ENCODE data around the gene MTRF1. TPM values are rescaled to one million over a fixed set of nuclear protein-coding genes. Genes with fewer than 3 reads are reported as not detected.

MTRF1 gene
- total RNA-seq, 2 donors from 2014 or later: 10.8 to 22.2 TPM

GRCh38 chr13:41257535-41257934 lies 5.8 kb downstream of the MTRF1 start:
- H3K4me1 ChIP-seq (replicated peaks): no peaks in the 10 kb centered on the region
- no peak overlapping the region for H3K4me3 ChIP-seq
- no peak for TF ChIP-seq CTCF (IDR thresholded peaks at IDR 0.05)
- TF ChIP-seq POLR2A (IDR thresholded peaks at IDR 0.05): no peak
- no peak for TF ChIP-seq POLR2AphosphoS5 (IDR thresholded peaks at IDR 0.05)
- no peaks in the 10 kb centered on the region for H3K9me3 ChIP-seq
- intact Hi-C loops (cut with DNase I): no loop called here
- no peaks in the 10 kb centered on the region for H3K36me3 ChIP-seq
- no peak overlapping the region for H3K27ac ChIP-seq
- DNase-seq (ENCODE audit: low spot score): no peak
- H3K27me3 ChIP-seq (replicated peaks; ENCODE audit: insufficient read depth): no peaks in the 10 kb centered on the region

- Histone ChIP-seq H3K36me3 (no peaks in the 10 kb centered on the region), H3K27me3 (replicated peaks; ENCODE audit: insufficient read depth) (no peaks in the 10 kb centered on the region), H3K9me3 (no peaks in the 10 kb centered on the region), H3K27ac (no peak overlapping the region), H3K4me1 (replicated peaks) (no peaks in the 10 kb centered on the region), H3K4me3 (no peak overlapping the region)
- TF ChIP-seq CTCF (IDR thresholded peaks at IDR 0.05) (no peak), POLR2AphosphoS5 (IDR thresholded peaks at IDR 0.05) (no peak), POLR2A (IDR thresholded peaks at IDR 0.05) (no peak)
- 87% methylated on average over 1 of the region's 1 CpG for WGBS
- DNase-seq (ENCODE audit: low spot score): no peak
- intact Hi-C loops (cut with DNase I): no loop called here
Observed at GRCh38 chr13:41254902-41255301, 8.5 kb downstream of the MTRF1 start.

DNA sequence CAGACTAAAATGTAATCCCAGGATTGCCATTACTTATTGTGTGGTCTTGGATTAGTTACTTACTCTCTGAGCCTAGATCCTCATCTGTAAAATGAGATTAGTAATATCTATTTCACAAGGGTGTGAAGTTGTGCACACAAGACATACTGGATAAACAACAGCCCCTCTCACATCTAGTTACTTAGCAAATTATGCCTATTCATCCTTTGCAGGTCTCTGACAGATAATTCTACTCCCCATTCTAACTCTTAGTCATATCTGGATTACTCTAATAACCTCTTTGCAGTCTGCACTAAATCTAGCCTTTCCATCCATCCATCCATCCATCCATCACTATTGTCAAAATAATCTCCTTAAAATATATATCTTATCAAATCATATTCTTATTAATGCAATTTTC lies 12.4 kb downstream of the MTRF1 start:
- no peaks in the 10 kb centered on the region for H3K36me3 ChIP-seq
- TF ChIP-seq POLR2A (IDR thresholded peaks at IDR 0.05): no peak
- TF ChIP-seq CTCF (IDR thresholded peaks at IDR 0.05): no peak
- TF ChIP-seq POLR2AphosphoS5 (IDR thresholded peaks at IDR 0.05): no peak
- H3K27ac ChIP-seq: no peak overlapping the region
- H3K9me3 ChIP-seq: no peaks in the 10 kb centered on the region
- DNase-seq (ENCODE audit: low spot score): no peak
- no peaks in the 10 kb centered on the region for H3K4me1 ChIP-seq (replicated peaks)
- H3K27me3 ChIP-seq (replicated peaks; ENCODE audit: insufficient read depth): no peaks in the 10 kb centered on the region
- intact Hi-C loops (cut with DNase I): no loop called here
- H3K4me3 ChIP-seq: no peak overlapping the region

- Histone ChIP-seq H3K4me1 (replicated peaks) (no peaks in the 10 kb centered on the region), H3K4me3 (no peak overlapping the region), H3K27me3 (replicated peaks; ENCODE audit: insufficient read depth) (no peaks in the 10 kb centered on the region), H3K27ac (no peak overlapping the region), H3K9me3 (no peaks in the 10 kb centered on the region), H3K36me3 (no peaks in the 10 kb centered on the region)
- intact Hi-C loops (cut with DNase I): no loop called here
- DNase-seq (ENCODE audit: low spot score): no peak
- TF ChIP-seq POLR2AphosphoS5 (IDR thresholded peaks at IDR 0.05) (no peak), CTCF (IDR thresholded peaks at IDR 0.05) (no peak)
- 74% methylated on average over 8 of the region's 8 CpGs for WGBS
Observed at GRCh38 chr13:41246969-41247680, 16.3 kb downstream of the MTRF1 start.

DNA sequence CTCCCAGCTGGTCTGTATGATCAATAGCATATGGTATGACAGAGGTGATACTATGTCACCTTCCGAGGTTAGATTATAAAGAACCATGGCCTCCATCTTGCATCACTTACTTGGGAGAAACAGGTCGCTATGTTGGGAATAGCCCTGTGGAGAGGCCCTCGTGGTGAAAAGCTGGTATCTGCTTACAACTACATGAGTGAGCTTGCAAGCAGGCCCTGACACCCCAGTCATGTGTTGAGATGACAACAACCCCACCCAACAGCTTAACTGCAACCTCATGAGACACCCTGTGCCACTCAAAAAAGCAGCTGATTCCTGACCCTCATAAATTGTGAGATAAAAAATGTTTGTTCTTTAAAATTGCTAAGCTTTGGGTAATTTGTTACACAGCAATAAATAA lies 18.8 kb downstream of the MTRF1 start:
- no peak for TF ChIP-seq POLR2A (IDR thresholded peaks at IDR 0.05)
- TF ChIP-seq POLR2AphosphoS5 (IDR thresholded peaks at IDR 0.05): no peak
- no peak for TF ChIP-seq CTCF (IDR thresholded peaks at IDR 0.05)
- intact Hi-C loops (cut with DNase I): loop anchor here (5.0 kb wide), 2 partner anchors 68 to 182 kb away; partner anchors contain the start of genes NAA16 and WBP4
- Histone ChIP-seq H3K9me3 (no peaks in the 10 kb centered on the region), H3K36me3 (no peaks in the 10 kb centered on the region), H3K27me3 (replicated peaks; ENCODE audit: insufficient read depth) (no peaks in the 10 kb centered on the region), H3K4me3 (no peak overlapping the region), H3K27ac (peak overlapping the region; percentile 7 to 40), H3K4me1 (replicated peaks) (no peaks in the 10 kb centered on the region)
- 73% methylated on average over 3 of the region's 3 CpGs for WGBS
- DNase-seq (ENCODE audit: low spot score): no peak

All from prostate gland (tissue), 2 donors.